HepG2 (cell line): Measurements from ENCODE around the gene CARHSP1. TPM values are rescaled to one million over a fixed set of nuclear protein-coding genes. Genes with fewer than 3 reads are reported as not detected.

Experiments used
- HINFP ChIP-seq: sonication (generic); formaldehyde crosslinking; IDR thresholded peaks from 2 replicates; pipeline ENCODE4 v1.4.0; 2020; ENCODE audit warnings: low read depth, mild to moderate bottlenecking, missing genetic modification reagents
- HOXA3 ChIP-seq: sonication (generic); formaldehyde crosslinking; IDR thresholded peaks from 2 replicates; pipeline ENCODE4 v1.5.0; 2020; ENCODE audit warnings: missing genetic modification reagents
- JARID2 ChIP-seq: sonication (generic); formaldehyde crosslinking; IDR thresholded peaks from 2 replicates; pipeline ENCODE4 v1.8.1; 2023; ENCODE audit warnings: missing genetic modification reagents, inconsistent platforms; ENCODE audit not compliant: insufficient replicate concordance
- MTF1 ChIP-seq: sonication (generic); formaldehyde crosslinking; IDR thresholded peaks from 2 replicates; pipeline ENCODE4 v1.5.0; 2020; ENCODE audit warnings: missing genetic modification reagents
- POLR2A ChIP-seq, 2 experiments: IDR thresholded peaks; 2 replicates each; pipeline ENCODE4 v1.6.1; 2011; ENCODE audit warnings: low read depth in 2 of 2, low read length in 2 of 2, mild to moderate bottlenecking in 1 of 2, moderate library complexity in 1 of 2; ENCODE audit not compliant: insufficient read depth in 1 of 2
- PRDM4 ChIP-seq: sonication (generic); formaldehyde crosslinking; IDR thresholded peaks from 2 replicates; pipeline ENCODE4 v1.9.0; 2021; ENCODE audit warnings: missing genetic modification reagents, borderline replicate concordance
- RFXANK ChIP-seq: IDR thresholded peaks from 2 replicates; pipeline ENCODE4 v1.6.1; 2016
- STAT5B ChIP-seq: sonication (generic); formaldehyde crosslinking; IDR thresholded peaks from 2 replicates; pipeline ENCODE4 v1.4.0; 2020; ENCODE audit warnings: missing genetic modification reagents
- TEAD2 ChIP-seq: sonication (generic); formaldehyde crosslinking; IDR thresholded peaks from 2 replicates; pipeline ENCODE4 v1.9.0; 2021; ENCODE audit warnings: missing genetic modification reagents
- TFDP2 ChIP-seq: sonication (generic); formaldehyde crosslinking; IDR thresholded peaks from 2 replicates; pipeline ENCODE4 v1.4.0; 2020; ENCODE audit warnings: missing genetic modification reagents
- TIGD3 ChIP-seq: sonication (generic); formaldehyde crosslinking; IDR thresholded peaks from 2 replicates; pipeline ENCODE4 v1.5.1; 2020; ENCODE audit warnings: mild to moderate bottlenecking, missing genetic modification reagents, borderline replicate concordance
- ZBTB20 ChIP-seq: sonication (generic); formaldehyde crosslinking; IDR thresholded peaks from 2 replicates; pipeline ENCODE4 v1.8.1; 2023; ENCODE audit warnings: missing genetic modification reagents, low read depth, mild to moderate bottlenecking, borderline replicate concordance
- ZC3H4 ChIP-seq: sonication (generic); formaldehyde crosslinking; IDR thresholded peaks from 2 replicates; pipeline ENCODE4 v1.4.0; 2020; ENCODE audit warnings: missing genetic modification reagents, borderline replicate concordance
- ZFP37 ChIP-seq: sonication (generic); formaldehyde crosslinking; IDR thresholded peaks from 2 replicates; pipeline ENCODE4 v1.4.0; 2020; ENCODE audit warnings: missing genetic modification reagents, borderline replicate concordance
- ZNF331 ChIP-seq: sonication (generic); formaldehyde crosslinking; IDR thresholded peaks from 2 replicates; pipeline ENCODE4 v1.4.0; 2020; ENCODE audit warnings: missing genetic modification reagents
- ZNF354B ChIP-seq: sonication (generic); formaldehyde crosslinking; IDR thresholded peaks from 2 replicates; pipeline ENCODE4 v1.8.0; 2022; ENCODE audit warnings: mild to moderate bottlenecking, missing genetic modification reagents
- ZNF512 ChIP-seq: sonication (generic); formaldehyde crosslinking; IDR thresholded peaks from 2 replicates; pipeline ENCODE4 v1.4.0; 2020; ENCODE audit warnings: mild to moderate bottlenecking, missing genetic modification reagents
- ZNF619 ChIP-seq: sonication (generic); formaldehyde crosslinking; IDR thresholded peaks from 2 replicates; pipeline ENCODE4 v1.4.0; 2020; ENCODE audit warnings: mild to moderate bottlenecking, missing genetic modification reagents
- ZNF768 ChIP-seq: sonication (generic); formaldehyde crosslinking; IDR thresholded peaks from 2 replicates; pipeline ENCODE4 v1.4.0; 2020; ENCODE audit warnings: missing genetic modification reagents
- polyA plus RNA-seq, 8 experiments: library from polyadenylated mRNA; depleted of rRNA in 3 of 8; stranded (reverse) in 7 of 8; unstranded in 1 of 8; fragments of >200 nt; fragmentation: Illumina TruSeq in 4 of 8; extraction: Trizol in 4 of 8; gene quantifications; 2 replicates each; pipeline versions ENCODE4 v1.2.1 to v1.2.3, GENCODE V29; 2011 to 2016; ENCODE audit warnings: low read depth in 4 of 8, missing spikeins in 1 of 8, mixed read lengths in 1 of 8; ENCODE audit not compliant: insufficient read depth in 1 of 8
- total RNA-seq, 5 experiments: library from RNA; depleted of rRNA; stranded (reverse); fragments of >200 nt; fragmentation: Illumina TruSeq; extraction: Trizol; gene quantifications; 2 replicates each; pipeline ENCODE4 v1.2.3, GENCODE V29; 2016; ENCODE audit warnings: low read depth in 1 of 5

Gene CARHSP1
- total and polyA plus RNA-seq, 2 of the 13 experiments (the other 11 are each of a cell fraction or from before 2014, with no cell fraction given) = 173 to 345 TPM

GRCh38 chr16:8869212-8869987, 594 bp upstream of the CARHSP1 start (continued):
- TF ChIP-seq ZC3H4 (CRISPR knock-in tag) (peak; percentile 21; the same call in 1 of the 2 replicates), HOXA3 (CRISPR knock-in tag) (peak; percentile 64; the same call in 1 of the 2 replicates), STAT5B (CRISPR knock-in tag) (0 out of 2 replicates have a peak, but pooled peaks have one; percentile 70), TEAD2 (CRISPR knock-in tag) (no peak), ZFP37 (CRISPR knock-in tag) (peak; percentile 70; the same call in 1 of the 2 replicates), ZBTB20 (CRISPR knock-in tag) (0 out of 2 replicates have a peak, but pooled peaks have one; percentile 51), RFXANK (CRISPR knock-in tag) (no peak), ZNF512 (peak; percentile 92), PRDM4 (CRISPR knock-in tag) (no peak), ZNF354B (no peak), TIGD3 (CRISPR knock-in tag) (no peak), JARID2 (CRISPR knock-in tag) (no peak), HINFP (CRISPR knock-in tag) (peak; percentile 81; the same call in 1 of the 2 replicates), POLR2A (IDR thresholded peaks at IDR 0.05; ENCODE audit: insufficient read depth in 1 of 2, low read depth in 2 of 2, low read length in 2 of 2) (no peak), MTF1 (peak; percentile 67), ZNF331 (CRISPR knock-in tag) (peak; percentile 58; the same call in 1 of the 2 replicates), ZNF768 (CRISPR knock-in tag) (peak; percentile 44; the same call in 1 of the 2 replicates), ZNF619 (CRISPR knock-in tag) (peak; percentile 8; the same call in 1 of the 2 replicates), TFDP2 (CRISPR knock-in tag) (peak; percentile 65; the same call in 1 of the 2 replicates)
